ENCODE results near the gene C17orf78.
"Not testable (repeated sequence)": the region's sequence is repeated elsewhere in the genome, so short reads cannot be mapped to it uniquely, and the experiment has no call there.

C17orf78 gene

DNA sequence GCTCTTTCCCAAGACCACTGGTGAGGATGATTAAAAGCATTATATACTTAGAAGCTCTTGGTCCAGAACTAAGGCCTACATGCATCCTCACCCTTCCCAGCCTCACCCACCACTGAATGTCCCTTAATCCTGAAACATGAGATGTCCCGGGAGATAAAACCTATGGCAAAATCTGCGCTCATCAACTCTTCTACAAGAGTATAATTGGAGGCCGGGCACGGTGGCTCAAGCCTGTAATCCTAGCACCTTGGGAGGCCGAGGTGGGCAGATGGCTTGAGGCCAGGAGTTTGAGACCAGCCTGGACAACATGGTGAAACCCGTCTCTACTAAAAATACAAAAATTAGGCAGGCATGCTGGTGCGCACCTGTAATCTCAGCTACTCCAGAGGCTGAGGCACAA is 17.6 kb downstream of the C17orf78 start:
- H3K27ac ChIP-seq (ENCODE audit: low read depth, low read length), result no peak overlapping the region

GRCh38 chr17:37399265-37399803 is 23.5 kb downstream of the C17orf78 start:
- peaks cover 14% of the 10 kb centered on the region for H3K4me1 ChIP-seq (ENCODE audit: control insufficient read depth, low read length)
- H3K27ac ChIP-seq (ENCODE audit: low read depth, low read length), result no peak overlapping the region
- H4K20me1 ChIP-seq (ENCODE audit: control insufficient read depth, insufficient read depth, low read depth, low read length), result 0 out of 2 replicates have a peak, but pooled peaks cover 3% of the 10 kb centered on the region
- H3K4me2 ChIP-seq (ENCODE audit: low read length), result no peak overlapping the region
- H3K36me3 ChIP-seq (ENCODE audit: control insufficient read depth, low read length), result peaks cover 18% of the 10 kb centered on the region
- H3K9me3 ChIP-seq (ENCODE audit: control insufficient read depth, insufficient read depth, low read length), result no peaks in the 10 kb centered on the region
- no peaks in the 10 kb centered on the region for H3K9me2 ChIP-seq (replicated peaks; ENCODE audit: control insufficient read depth, low read length)
- no peaks in the 10 kb centered on the region for H3F3A ChIP-seq (ENCODE audit: control insufficient read depth, insufficient read depth)
- no peaks in the 10 kb centered on the region for H3K27me3 ChIP-seq (ENCODE audit: control insufficient read depth, low read length)
- peaks cover 33% of the 10 kb centered on the region for H3K79me2 ChIP-seq (ENCODE audit: control insufficient read depth, low read length)
- TF ChIP-seq, protein P1, sequence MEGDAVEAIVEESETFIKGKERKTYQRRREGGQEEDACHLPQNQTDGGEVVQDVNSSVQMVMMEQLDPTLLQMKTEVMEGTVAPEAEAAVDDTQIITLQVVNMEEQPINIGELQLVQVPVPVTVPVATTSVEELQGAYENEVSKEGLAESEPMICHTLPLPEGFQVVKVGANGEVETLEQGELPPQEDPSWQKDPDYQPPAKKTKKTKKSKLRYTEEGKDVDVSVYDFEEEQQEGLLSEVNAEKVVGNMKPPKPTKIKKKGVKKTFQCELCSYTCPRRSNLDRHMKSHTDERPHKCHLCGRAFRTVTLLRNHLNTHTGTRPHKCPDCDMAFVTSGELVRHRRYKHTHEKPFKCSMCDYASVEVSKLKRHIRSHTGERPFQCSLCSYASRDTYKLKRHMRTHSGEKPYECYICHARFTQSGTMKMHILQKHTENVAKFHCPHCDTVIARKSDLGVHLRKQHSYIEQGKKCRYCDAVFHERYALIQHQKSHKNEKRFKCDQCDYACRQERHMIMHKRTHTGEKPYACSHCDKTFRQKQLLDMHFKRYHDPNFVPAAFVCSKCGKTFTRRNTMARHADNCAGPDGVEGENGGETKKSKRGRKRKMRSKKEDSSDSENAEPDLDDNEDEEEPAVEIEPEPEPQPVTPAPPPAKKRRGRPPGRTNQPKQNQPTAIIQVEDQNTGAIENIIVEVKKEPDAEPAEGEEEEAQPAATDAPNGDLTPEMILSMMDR (IDR thresholded peaks at IDR 0.05; ENCODE audit: low read depth, low read length, poor library complexity, severe bottlenecking), result no peak
- no peak for TF ChIP-seq EZH2phosphoT487 (IDR thresholded peaks at IDR 0.05; ENCODE audit: borderline replicate concordance, low read length)
- H3K4me3 ChIP-seq (ENCODE audit: low read length), result no peak overlapping the region

More for the DNA sequence above, 17.6 kb downstream of the C17orf78 start:
- no peaks in the 10 kb centered on the region for H3K36me3 ChIP-seq (ENCODE audit: control insufficient read depth, low read length)
- no peaks in the 10 kb centered on the region for H3K27me3 ChIP-seq (ENCODE audit: control insufficient read depth, low read length)
- H3K9me3 ChIP-seq (ENCODE audit: control insufficient read depth, insufficient read depth, low read length), result no peaks in the 10 kb centered on the region
- peaks cover 3% of the 10 kb centered on the region; the same call in 1 of the 2 replicates for H3K4me1 ChIP-seq (ENCODE audit: control insufficient read depth, low read length)
- no peaks in the 10 kb centered on the region; the same call in 1 of the 2 replicates for H3K79me2 ChIP-seq (ENCODE audit: control insufficient read depth, low read length)
- H3K4me2 ChIP-seq (ENCODE audit: low read length), result no peak overlapping the region
- H3K4me3 ChIP-seq (ENCODE audit: low read length), result no peak overlapping the region
- no peaks in the 10 kb centered on the region for H3F3A ChIP-seq (ENCODE audit: control insufficient read depth, insufficient read depth)
- no peak for TF ChIP-seq EZH2phosphoT487 (IDR thresholded peaks at IDR 0.05; ENCODE audit: borderline replicate concordance, low read length)
- TF ChIP-seq, protein P1 (IDR thresholded peaks at IDR 0.05; ENCODE audit: low read depth, low read length, poor library complexity, severe bottlenecking), result no peak
- H4K20me1 ChIP-seq (ENCODE audit: control insufficient read depth, insufficient read depth, low read depth, low read length), result peaks cover 3% of the 10 kb centered on the region; the same call in 1 of the 2 replicates
- H3K9me2 ChIP-seq (replicated peaks; ENCODE audit: control insufficient read depth, low read length), result no peaks in the 10 kb centered on the region

DNA sequence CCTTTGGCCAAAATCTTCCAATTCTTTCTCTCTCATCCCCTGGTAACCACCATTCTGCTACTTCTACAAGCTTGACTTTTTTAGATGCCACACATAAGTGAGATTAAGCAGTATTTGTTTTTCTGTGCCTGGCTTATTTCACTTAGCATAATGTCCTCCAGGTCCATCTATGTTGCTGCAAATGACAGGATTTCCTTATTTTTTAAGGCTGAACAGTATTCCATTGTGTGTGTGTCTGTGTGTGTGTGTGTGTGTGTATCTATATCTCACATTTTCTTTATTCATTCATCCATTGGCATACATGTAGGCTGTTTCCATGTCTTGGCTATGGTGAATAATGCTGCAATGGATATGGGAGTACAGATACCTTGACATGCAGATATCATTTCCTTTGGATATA is 24.7 kb downstream of the C17orf78 start:
- peaks cover 26% of the 10 kb centered on the region for H3K36me3 ChIP-seq (ENCODE audit: control insufficient read depth, low read length)
- peaks cover 45% of the 10 kb centered on the region for H3K79me2 ChIP-seq (ENCODE audit: control insufficient read depth, low read length)
- H3F3A ChIP-seq (ENCODE audit: control insufficient read depth, insufficient read depth), result no peaks in the 10 kb centered on the region
- TF ChIP-seq, protein P1 (IDR thresholded peaks at IDR 0.05; ENCODE audit: low read depth, low read length, poor library complexity, severe bottlenecking), result no peak
- TF ChIP-seq EZH2phosphoT487 (IDR thresholded peaks at IDR 0.05; ENCODE audit: borderline replicate concordance, low read length), result no peak
- no peak overlapping the region for H3K27ac ChIP-seq (ENCODE audit: low read depth, low read length)
- H3K9me3 ChIP-seq (ENCODE audit: control insufficient read depth, insufficient read depth, low read length), result no peaks in the 10 kb centered on the region
- no peak overlapping the region for H3K4me2 ChIP-seq (ENCODE audit: low read length)
- H3K4me1 ChIP-seq (ENCODE audit: control insufficient read depth, low read length), result peaks cover 25% of the 10 kb centered on the region
- H3K4me3 ChIP-seq (ENCODE audit: low read length), result no peak overlapping the region
- H4K20me1 ChIP-seq (ENCODE audit: control insufficient read depth, insufficient read depth, low read depth, low read length), result 0 out of 2 replicates have a peak, but pooled peaks cover 3% of the 10 kb centered on the region
- H3K27me3 ChIP-seq (ENCODE audit: control insufficient read depth, low read length), result no peaks in the 10 kb centered on the region
- H3K9me2 ChIP-seq (replicated peaks; ENCODE audit: control insufficient read depth, low read length), result no peaks in the 10 kb centered on the region

DNA sequence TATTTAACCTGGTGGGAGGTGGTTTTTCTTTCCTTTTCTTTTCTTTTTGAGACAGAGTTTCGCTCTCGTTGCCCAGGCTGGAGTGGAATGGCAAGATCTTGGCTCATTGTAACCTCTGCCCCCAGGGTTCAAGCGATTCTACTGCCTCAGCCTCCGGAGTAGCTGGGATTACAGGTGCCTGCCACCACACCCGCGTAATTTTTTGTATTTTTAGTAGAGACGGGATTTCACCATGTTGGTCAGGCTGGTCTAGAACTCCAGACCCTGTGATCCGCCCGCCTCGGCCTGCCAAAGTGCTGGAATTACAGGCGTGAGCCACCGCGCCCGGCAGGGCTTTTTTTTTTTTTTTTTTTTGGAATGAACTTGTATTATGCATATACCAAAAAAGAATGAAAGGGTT is 29.7 kb downstream of the C17orf78 start:
- H3F3A ChIP-seq (ENCODE audit: control insufficient read depth, insufficient read depth); H3K27ac ChIP-seq (ENCODE audit: low read depth, low read length); H3K9me3 ChIP-seq (ENCODE audit: control insufficient read depth, insufficient read depth, low read length); H4K20me1 ChIP-seq (ENCODE audit: control insufficient read depth, insufficient read depth, low read depth, low read length); H3K9me2 ChIP-seq (replicated peaks; ENCODE audit: control insufficient read depth, low read length); H3K27me3 ChIP-seq (ENCODE audit: control insufficient read depth, low read length): not testable (repeated sequence)
- H3K79me2 ChIP-seq (ENCODE audit: control insufficient read depth, low read length), result peaks cover 88% of the 10 kb centered on the region
- peaks cover 47% of the 10 kb centered on the region for H3K4me1 ChIP-seq (ENCODE audit: control insufficient read depth, low read length)
- H3K4me2 ChIP-seq (ENCODE audit: low read length), result peak overlapping the region; percentile 98
- H3K4me3 ChIP-seq (ENCODE audit: low read length), result peak overlapping the region; percentile 100
- peaks cover 60% of the 10 kb centered on the region for H3K36me3 ChIP-seq (ENCODE audit: control insufficient read depth, low read length)
